ENCODE results near the gene IQSEC1. TPM values are rescaled to one million over a fixed set of nuclear protein-coding genes. Genes with fewer than 3 reads are reported as not detected.

Gene IQSEC1
- total and polyA plus RNA-seq, 2 experiments from 2014 or later, result 8.0 to 51.9 TPM

DNA sequence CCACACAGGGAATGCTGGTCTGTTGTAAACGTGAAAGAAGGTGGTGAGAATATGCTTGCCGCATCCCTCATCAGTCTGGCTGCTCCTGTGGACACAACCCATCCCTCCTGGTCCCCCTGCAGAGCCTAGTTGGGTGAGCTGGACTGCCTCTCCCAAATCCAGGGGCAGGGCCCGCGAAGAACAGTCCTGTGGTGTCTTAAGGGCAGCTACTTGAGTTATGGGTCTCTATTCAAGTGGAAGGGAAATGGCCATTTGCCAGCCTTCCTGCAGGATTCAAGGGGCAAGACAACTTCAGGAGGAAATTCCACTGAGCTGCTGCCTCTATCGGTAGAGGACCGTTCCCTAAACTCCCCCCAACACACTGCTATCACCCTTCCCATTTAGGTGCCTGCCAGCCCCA lies 98.9 kb downstream of the IQSEC1 start:
- H3K36me3 Mint-ChIP-seq (ENCODE audit: low read depth), result no peaks in the 10 kb centered on the region
- Histone ChIP-seq H3F3A (replicated peaks; ENCODE audit: low read depth) (no peaks in the 10 kb centered on the region), H3K27ac (ENCODE audit: low read depth) (no peak overlapping the region), H3K36me3 (ENCODE audit: insufficient read depth) (no peaks in the 10 kb centered on the region), H3K4me1 (ENCODE audit: insufficient read depth) (peaks cover 24% of the 10 kb centered on the region), H3K4me2 (no peak overlapping the region), H3K79me2 (replicated peaks; ENCODE audit: insufficient read depth) (no peaks in the 10 kb centered on the region), H4K20me1 (replicated peaks; ENCODE audit: insufficient read depth) (no peaks in the 10 kb centered on the region), H3K27me3 (ENCODE audit: insufficient read depth) (no peaks in the 10 kb centered on the region), H3K9me2 (ENCODE audit: insufficient read depth) (no peaks in the 10 kb centered on the region), H2AFZ (no peak overlapping the region), H3K4me3 (no peak overlapping the region)
- no peak overlapping the region for H3K4me3 Mint-ChIP-seq
- H3K27me3 Mint-ChIP-seq (ENCODE audit: insufficient read depth, low read depth, poor library complexity), result peaks cover 10% of the 10 kb centered on the region
- ATAC-seq (no peak), DNase-seq (ENCODE audit: low spot score) (no peak)
- H3K9me3 Mint-ChIP-seq, result no peaks in the 10 kb centered on the region
- no peak overlapping the region for H3K27ac Mint-ChIP-seq
- TF ChIP-seq JUNB (IDR thresholded peaks at IDR 0.05; ENCODE audit: unreplicated experiment) (no peak), ZNF331 (CRISPR knock-in tag; IDR thresholded peaks at IDR 0.05; ENCODE audit: low read depth) (no peak), POLR2AphosphoS5 (IDR thresholded peaks at IDR 0.05; ENCODE audit: low read depth) (no peak), ZNF114 (CRISPR knock-in tag; IDR thresholded peaks at IDR 0.05) (no peak), EZH2phosphoT487 (IDR thresholded peaks at IDR 0.05; ENCODE audit: unreplicated experiment) (no peak), EZH2 (IDR thresholded peaks at IDR 0.05; ENCODE audit: low read depth, unreplicated experiment) (no peak), CREB1 (CRISPR knock-in tag; IDR thresholded peaks at IDR 0.05; ENCODE audit: low read depth) (no peak), NANOG (IDR thresholded peaks at IDR 0.05; ENCODE audit: borderline replicate concordance) (no peak), STAT1 (IDR thresholded peaks at IDR 0.05; ENCODE audit: unreplicated experiment) (no peak)
- TF ChIP-seq, protein P1, sequence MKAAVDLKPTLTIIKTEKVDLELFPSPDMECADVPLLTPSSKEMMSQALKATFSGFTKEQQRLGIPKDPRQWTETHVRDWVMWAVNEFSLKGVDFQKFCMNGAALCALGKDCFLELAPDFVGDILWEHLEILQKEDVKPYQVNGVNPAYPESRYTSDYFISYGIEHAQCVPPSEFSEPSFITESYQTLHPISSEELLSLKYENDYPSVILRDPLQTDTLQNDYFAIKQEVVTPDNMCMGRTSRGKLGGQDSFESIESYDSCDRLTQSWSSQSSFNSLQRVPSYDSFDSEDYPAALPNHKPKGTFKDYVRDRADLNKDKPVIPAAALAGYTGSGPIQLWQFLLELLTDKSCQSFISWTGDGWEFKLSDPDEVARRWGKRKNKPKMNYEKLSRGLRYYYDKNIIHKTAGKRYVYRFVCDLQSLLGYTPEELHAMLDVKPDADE (IDR thresholded peaks at IDR 0.05), result no peak
- TF ChIP-seq, protein P2, sequence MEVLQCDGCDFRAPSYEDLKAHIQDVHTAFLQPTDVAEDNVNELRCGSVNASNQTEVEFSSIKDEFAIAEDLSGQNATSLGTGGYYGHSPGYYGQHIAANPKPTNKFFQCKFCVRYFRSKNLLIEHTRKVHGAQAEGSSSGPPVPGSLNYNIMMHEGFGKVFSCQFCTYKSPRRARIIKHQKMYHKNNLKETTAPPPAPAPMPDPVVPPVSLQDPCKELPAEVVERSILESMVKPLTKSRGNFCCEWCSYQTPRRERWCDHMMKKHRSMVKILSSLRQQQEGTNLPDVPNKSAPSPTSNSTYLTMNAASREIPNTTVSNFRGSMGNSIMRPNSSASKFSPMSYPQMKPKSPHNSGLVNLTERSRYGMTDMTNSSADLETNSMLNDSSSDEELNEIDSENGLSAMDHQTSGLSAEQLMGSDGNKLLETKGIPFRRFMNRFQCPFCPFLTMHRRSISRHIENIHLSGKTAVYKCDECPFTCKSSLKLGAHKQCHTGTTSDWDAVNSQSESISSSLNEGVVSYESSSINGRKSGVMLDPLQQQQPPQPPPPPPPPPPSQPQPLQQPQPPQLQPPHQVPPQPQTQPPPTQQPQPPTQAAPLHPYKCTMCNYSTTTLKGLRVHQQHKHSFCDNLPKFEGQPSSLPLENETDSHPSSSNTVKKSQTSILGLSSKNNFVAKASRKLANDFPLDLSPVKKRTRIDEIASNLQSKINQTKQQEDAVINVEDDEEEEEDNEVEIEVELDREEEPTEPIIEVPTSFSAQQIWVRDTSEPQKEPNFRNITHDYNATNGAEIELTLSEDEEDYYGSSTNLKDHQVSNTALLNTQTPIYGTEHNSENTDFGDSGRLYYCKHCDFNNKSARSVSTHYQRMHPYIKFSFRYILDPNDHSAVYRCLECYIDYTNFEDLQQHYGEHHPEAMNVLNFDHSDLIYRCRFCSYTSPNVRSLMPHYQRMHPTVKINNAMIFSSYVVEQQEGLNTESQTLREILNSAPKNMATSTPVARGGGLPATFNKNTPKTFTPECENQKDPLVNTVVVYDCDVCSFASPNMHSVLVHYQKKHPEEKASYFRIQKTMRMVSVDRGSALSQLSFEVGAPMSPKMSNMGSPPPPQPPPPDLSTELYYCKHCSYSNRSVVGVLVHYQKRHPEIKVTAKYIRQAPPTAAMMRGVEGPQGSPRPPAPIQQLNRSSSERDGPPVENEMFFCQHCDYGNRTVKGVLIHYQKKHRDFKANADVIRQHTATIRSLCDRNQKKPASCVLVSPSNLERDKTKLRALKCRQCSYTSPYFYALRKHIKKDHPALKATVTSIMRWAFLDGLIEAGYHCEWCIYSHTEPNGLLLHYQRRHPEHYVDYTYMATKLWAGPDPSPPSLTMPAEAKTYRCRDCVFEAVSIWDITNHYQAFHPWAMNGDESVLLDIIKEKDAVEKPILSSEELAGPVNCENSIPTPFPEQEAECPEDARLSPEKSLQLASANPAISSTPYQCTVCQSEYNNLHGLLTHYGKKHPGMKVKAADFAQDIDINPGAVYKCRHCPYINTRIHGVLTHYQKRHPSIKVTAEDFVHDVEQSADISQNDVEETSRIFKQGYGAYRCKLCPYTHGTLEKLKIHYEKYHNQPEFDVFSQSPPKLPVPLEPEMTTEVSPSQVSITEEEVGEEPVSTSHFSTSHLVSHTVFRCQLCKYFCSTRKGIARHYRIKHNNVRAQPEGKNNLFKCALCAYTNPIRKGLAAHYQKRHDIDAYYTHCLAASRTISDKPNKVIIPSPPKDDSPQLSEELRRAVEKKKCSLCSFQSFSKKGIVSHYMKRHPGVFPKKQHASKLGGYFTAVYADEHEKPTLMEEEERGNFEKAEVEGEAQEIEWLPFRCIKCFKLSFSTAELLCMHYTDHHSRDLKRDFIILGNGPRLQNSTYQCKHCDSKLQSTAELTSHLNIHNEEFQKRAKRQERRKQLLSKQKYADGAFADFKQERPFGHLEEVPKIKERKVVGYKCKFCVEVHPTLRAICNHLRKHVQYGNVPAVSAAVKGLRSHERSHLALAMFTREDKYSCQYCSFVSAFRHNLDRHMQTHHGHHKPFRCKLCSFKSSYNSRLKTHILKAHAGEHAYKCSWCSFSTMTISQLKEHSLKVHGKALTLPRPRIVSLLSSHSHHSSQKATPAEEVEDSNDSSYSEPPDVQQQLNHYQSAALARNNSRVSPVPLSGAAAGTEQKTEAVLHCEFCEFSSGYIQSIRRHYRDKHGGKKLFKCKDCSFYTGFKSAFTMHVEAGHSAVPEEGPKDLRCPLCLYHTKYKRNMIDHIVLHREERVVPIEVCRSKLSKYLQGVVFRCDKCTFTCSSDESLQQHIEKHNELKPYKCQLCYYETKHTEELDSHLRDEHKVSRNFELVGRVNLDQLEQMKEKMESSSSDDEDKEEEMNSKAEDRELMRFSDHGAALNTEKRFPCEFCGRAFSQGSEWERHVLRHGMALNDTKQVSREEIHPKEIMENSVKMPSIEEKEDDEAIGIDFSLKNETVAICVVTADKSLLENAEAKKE (CRISPR knock-in tag; IDR thresholded peaks at IDR 0.05), result no peak
- TF ChIP-seq, protein P3, sequence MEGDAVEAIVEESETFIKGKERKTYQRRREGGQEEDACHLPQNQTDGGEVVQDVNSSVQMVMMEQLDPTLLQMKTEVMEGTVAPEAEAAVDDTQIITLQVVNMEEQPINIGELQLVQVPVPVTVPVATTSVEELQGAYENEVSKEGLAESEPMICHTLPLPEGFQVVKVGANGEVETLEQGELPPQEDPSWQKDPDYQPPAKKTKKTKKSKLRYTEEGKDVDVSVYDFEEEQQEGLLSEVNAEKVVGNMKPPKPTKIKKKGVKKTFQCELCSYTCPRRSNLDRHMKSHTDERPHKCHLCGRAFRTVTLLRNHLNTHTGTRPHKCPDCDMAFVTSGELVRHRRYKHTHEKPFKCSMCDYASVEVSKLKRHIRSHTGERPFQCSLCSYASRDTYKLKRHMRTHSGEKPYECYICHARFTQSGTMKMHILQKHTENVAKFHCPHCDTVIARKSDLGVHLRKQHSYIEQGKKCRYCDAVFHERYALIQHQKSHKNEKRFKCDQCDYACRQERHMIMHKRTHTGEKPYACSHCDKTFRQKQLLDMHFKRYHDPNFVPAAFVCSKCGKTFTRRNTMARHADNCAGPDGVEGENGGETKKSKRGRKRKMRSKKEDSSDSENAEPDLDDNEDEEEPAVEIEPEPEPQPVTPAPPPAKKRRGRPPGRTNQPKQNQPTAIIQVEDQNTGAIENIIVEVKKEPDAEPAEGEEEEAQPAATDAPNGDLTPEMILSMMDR (conservative IDR thresholded peaks at IDR 0.05; ENCODE audit: low read depth in 2 of 2), result no peak
- TF ChIP-seq, protein P4, sequence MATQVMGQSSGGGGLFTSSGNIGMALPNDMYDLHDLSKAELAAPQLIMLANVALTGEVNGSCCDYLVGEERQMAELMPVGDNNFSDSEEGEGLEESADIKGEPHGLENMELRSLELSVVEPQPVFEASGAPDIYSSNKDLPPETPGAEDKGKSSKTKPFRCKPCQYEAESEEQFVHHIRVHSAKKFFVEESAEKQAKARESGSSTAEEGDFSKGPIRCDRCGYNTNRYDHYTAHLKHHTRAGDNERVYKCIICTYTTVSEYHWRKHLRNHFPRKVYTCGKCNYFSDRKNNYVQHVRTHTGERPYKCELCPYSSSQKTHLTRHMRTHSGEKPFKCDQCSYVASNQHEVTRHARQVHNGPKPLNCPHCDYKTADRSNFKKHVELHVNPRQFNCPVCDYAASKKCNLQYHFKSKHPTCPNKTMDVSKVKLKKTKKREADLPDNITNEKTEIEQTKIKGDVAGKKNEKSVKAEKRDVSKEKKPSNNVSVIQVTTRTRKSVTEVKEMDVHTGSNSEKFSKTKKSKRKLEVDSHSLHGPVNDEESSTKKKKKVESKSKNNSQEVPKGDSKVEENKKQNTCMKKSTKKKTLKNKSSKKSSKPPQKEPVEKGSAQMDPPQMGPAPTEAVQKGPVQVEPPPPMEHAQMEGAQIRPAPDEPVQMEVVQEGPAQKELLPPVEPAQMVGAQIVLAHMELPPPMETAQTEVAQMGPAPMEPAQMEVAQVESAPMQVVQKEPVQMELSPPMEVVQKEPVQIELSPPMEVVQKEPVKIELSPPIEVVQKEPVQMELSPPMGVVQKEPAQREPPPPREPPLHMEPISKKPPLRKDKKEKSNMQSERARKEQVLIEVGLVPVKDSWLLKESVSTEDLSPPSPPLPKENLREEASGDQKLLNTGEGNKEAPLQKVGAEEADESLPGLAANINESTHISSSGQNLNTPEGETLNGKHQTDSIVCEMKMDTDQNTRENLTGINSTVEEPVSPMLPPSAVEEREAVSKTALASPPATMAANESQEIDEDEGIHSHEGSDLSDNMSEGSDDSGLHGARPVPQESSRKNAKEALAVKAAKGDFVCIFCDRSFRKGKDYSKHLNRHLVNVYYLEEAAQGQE (IDR thresholded peaks at IDR 0.05; ENCODE audit: unreplicated experiment), result no peak
- peaks cover 24% of the 10 kb centered on the region for H3K4me1 Mint-ChIP-seq
